GM12873 (cell line): ENCODE data around the gene MATN4.

ENCODE experiments used
- TF ChIP-seq, protein P1 (sequence below): IDR thresholded peaks from 2 replicates; pipeline ENCODE4 v1.5.1; 2012; ENCODE audit warnings: low read depth, mild to moderate bottlenecking, moderate library complexity, low read length, control low read depth; ENCODE audit not compliant: insufficient read depth; ENCODE audit errors: missing control alignments

The MATN4 gene

DNA sequence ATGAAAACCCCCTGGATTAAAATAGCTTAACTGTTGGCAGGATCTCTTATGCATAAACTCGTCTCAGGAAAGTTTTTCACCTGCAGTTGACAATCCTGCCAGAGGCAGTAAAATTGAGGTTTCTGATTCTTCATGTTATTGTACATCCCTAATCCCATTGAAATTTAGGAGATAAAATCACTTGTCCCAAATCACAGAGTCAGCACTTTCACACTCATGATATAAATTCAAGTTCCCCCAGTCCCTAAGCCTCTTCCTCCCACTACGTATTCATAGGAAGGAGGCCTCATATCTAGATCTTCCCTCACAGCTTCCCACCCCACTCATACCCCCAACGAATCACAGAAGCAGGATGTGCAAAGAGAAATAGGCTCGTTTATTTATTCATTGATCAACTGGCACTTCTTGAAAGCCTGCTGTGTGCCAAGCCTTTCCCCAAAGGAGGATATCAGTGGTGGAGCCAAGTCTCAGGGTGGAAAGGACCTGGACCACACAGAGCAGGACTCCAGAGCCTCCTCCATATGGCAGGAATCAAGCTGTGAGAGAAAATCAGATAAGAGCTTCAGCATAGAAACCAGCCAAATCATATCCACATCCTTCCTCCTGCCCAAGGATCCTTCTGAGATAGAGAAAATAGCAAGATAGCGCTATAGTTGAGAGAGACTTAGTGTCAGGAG is 56.1 kb downstream of the MATN4 start:
- TF ChIP-seq, protein P1, sequence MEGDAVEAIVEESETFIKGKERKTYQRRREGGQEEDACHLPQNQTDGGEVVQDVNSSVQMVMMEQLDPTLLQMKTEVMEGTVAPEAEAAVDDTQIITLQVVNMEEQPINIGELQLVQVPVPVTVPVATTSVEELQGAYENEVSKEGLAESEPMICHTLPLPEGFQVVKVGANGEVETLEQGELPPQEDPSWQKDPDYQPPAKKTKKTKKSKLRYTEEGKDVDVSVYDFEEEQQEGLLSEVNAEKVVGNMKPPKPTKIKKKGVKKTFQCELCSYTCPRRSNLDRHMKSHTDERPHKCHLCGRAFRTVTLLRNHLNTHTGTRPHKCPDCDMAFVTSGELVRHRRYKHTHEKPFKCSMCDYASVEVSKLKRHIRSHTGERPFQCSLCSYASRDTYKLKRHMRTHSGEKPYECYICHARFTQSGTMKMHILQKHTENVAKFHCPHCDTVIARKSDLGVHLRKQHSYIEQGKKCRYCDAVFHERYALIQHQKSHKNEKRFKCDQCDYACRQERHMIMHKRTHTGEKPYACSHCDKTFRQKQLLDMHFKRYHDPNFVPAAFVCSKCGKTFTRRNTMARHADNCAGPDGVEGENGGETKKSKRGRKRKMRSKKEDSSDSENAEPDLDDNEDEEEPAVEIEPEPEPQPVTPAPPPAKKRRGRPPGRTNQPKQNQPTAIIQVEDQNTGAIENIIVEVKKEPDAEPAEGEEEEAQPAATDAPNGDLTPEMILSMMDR = no peak

DNA sequence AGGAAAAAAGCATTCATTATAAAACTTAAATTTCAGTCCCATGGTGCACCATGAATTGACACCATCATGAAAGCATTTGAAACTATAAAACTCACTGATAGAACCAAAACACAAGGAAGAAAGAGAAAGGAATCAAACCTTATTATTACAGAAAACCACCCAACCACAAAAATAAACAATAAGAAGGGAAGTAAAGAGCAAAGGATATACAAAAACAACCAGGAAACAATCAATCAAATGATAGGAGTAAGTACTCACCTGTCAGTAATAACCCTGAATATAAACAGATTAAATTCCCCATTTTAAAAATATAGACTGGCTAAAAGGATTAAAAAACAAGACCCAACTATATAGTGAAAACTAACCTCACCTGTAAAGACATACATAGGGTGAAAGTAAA is 59.5 kb downstream of the MATN4 start:
- TF ChIP-seq, protein P1 = no peak

DNA sequence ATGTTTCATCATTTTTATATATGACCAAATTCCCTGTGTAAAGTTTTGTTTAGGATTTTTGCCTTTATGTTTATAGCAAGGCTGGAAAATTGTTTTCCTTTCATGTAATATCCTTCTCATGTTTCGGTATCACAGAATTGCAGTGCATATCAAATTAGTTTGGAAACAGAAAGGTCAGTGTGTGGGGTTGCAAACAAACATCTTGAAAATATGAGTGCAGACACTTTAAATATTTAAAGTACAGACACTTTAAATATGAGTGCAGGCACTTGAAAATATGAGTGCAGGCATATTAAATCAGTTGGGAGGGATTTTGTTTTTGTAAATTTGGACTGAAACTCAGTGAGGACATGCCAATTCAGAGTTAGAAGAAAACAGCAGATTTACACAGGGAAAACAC is 60.2 kb downstream of the MATN4 start:
- TF ChIP-seq, protein P1 = no peak

DNA sequence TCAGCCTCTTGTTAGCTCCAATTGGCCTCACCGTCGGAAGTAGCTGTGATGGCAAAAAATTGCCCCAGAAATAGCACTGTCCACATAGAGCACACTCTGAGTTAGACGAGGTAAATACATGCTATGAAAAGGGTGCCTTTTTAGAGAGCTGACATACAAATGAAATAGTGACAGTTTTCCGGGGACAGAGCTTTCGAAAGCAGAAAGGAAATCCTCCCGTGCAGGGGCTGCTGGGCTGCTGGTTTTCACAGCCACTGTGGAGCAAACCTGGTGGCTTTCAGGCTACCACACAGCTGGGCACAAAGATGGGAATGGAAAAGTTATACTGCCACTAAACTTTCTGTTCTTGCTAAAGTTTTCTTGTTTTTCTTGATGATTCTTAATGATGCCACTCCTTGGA is 62.0 kb downstream of the MATN4 start:
- TF ChIP-seq, protein P1 = no peak
